Measurements from ENCODE around the gene MEGF9.

MEGF9 gene

DNA sequence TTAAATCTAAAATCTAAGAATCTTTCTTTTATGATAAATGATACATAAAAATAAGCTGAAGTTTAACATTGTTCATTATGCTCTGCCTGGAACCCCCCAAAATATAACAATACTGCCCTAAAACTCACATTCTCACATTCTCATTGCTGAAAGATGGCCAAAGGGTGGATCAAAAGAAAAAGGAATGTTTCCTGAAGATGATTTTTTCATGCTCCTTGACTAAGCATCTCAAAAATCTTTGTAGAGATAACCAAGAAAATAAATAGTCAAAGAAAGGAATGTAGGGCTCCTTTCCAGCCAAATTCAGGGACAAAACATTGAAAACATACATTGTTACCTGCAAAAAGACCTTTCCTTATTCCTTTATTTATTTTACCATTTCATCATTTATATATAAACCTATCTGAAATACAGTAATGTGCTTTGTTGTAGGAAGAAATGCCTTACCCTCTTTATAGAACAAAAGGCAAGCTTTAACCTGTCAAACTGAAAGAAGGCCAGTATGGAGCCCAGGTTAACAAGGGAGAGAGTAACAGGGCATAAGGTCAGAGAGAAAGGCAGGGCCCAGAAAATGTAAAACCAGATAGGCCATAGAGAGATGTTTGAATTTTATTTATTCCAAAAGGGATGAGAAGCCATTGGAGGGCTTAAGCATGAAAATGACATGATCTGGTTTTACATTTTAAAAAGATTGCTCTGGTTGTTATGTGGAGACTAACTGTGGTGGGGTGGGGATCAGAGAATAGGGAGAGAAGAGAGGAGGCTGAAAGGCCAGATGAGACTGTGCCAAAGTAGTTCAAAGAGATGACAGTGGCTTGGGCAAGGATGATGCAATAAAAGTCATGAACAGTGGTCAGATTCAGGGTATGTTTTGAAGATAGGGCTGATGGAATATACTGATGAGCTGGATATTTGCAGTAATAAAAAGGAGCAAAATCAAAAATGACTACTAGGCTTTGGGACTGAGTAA is 97.0 kb downstream of the MEGF9 start:
- no peak for DNase-seq

DNA sequence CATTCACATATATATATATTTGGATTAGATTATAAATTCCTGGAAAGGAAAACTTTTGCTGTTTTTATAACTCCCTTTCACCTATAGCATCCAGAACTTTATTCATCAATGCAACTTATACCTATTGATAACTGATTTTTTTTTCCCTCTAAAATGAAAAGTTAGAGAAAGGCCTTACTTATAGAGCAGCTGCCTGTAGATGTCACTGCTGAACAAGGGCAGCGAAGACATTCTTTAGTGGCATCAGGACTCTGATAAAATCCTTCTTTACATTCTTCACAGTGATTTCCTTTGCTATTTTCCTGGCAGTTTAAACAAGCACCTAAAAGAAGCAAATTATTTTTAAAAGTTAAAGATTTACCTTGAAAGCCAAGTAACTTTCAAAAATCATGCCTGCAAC is 102.1 kb downstream of the MEGF9 start:
- DNase-seq: no peak

- no peak for DNase-seq
Observed at GRCh38 chr9:120611690-120612068, 102.6 kb downstream of the MEGF9 start.

DNA sequence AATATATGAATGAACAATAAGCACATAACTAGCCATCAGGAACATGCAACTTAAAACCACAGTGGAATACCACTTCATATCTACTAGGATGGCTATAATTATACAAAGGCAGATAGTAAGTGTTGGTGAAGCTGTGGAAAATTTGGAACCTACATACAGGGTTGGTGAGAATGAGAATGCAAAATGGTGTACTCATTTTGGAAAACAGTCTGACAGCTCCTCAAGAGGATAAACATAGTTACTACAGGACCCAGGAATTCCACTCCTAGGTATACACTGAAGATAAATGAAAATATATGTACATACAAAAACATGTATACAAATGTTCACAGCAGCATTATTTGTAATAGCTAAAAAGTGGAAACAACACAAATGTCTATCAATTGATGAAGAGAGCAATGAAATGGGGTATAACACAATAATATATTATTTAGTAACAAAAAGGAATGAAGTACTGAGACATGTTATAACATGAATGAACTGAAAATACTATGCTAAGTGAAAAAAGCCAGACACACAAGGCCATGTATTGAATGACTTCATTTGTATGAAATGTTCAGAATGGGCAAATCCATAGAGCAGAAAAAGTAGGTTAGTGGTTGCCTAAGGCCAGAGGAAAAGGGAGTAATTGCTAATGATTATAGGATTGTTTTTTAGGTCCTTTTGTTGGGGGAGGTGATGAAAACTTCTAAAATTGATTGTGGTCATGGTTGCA is 103.1 kb downstream of the MEGF9 start:
- DNase-seq: no peak

GRCh38 chr9:120609636-120610035 is 104.6 kb downstream of the MEGF9 start:
- no peak for DNase-seq

DNA sequence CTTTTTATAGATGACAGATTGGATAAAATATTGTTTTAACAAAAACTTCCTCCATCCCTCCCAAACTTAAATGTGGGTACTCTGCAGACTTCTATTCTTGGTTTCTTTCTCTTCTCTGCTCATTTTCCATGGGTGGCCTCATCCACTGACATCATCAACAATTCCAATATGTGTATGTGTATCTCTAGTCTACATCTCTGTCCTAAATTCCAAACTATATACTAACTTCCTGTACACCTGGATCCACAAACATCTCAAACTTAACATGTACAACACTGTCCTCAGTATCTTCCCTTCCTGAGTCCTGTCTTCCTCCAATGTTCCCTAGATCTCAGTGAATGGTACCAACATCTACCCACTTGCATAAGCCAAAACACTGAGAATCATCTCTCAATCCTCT is 105.8 kb downstream of the MEGF9 start:
- no peak for DNase-seq

DNA sequence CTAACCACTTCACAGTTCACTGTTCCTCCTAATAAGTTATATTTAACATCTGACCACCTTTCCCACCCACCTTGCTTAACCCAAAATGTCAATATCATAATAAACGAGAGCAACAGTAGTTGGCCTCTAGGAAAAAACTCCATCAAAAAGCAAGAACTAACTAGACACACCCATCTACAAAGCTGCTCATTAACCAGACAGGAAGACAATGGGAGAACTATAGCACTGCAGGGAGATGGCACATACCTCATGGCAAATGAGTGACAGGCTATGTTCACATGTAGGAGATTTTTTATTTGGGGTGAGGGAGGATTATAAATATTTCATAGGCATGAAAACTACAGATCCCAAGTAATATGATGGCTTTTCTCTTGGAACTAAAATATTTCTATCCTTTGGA is 110.7 kb downstream of the MEGF9 start:
- DNase-seq: no peak

DNA sequence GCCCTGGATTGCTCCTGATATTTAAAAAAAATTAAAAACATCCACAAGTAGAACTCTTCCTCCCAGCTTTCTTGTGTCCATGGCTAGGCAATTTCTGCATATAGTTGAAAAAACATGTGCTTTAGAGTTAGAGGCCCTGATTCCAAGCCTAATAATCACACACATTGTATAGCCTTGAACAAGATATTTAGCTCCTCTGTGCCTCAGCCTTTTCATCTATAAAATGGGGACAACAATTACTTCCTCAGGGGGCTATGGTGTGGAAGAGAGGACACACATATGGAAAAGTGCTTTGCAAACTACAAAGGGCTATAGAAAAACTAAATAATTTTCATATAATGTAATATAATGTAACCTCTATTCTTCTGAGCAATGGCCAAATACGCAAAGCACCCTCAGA is 111.3 kb downstream of the MEGF9 start:
- no peak for DNase-seq

DNA sequence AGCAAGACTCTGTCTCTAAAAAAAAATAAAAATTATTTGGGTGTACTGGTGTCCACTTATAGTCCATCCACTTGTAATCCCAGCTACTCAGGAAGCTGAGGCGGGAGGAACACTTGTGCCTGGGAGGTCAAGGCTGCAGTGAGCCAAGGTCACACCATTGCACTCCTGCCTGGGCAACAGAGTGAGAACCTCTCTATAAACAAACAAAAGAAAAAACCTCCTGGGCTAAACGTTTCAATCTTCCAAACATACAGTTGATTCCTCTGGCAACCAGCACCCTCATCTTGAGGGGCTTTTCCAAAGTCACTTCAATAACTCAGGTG is 120.4 kb downstream of the MEGF9 start:
- no peak for DNase-seq

DNA sequence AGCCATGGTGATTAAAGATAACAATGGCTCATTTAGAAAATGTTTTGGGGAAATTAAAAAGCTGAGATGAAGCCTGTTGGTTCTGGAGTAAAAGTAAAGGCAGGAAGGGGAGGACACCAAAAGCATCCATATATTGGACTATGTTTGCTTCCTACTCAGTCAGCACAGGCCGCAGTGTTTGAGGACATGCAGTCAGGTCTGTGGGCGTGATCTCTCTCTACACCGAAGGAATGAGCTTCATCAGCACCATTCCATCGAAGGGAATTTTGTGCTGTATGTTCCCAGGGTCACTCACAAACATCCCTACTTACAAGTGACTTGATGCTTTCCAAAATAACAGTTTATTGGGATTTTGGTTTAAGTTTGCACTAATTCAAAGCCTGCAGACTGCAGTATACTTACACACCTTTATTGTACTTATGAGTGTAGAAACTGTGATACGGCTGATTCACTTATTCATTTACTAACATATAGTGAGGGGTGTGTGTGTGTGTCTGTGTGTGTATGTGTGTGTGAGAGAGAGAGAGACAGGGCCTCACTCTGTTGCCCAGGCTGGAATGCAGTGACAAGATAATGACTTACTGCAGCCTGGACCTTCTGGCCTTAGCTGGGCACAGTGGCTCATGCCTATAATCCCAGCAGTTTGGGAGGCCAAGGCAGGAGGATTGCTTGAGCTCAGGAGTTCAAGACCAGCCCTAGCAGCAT is 120.9 kb downstream of the MEGF9 start:
- DNase-seq: no peak

DNA sequence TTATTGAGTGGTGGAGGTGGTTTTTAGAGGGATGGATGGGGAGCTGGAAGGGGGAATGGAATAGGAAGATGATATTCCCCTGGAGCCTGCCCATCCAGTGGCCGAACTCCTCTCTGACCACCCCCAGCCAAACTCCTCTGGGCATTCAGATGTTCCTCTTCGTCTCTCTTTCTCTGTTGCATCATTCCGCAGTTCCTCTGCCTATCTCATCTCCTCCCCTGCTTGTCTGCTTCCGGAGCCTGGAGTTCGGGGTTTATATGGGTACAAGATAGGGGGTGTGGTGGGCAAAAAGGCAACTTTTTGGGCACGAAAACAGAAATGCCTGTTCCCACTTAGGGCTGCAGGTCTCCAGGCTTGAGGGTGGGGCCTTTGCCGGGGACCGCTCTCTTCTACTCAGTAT is 122.1 kb downstream of the MEGF9 start:
- no peak for DNase-seq

- DNase-seq: no peak
Observed at GRCh38 chr9:120587328-120587727, 126.9 kb downstream of the MEGF9 start.

DNA sequence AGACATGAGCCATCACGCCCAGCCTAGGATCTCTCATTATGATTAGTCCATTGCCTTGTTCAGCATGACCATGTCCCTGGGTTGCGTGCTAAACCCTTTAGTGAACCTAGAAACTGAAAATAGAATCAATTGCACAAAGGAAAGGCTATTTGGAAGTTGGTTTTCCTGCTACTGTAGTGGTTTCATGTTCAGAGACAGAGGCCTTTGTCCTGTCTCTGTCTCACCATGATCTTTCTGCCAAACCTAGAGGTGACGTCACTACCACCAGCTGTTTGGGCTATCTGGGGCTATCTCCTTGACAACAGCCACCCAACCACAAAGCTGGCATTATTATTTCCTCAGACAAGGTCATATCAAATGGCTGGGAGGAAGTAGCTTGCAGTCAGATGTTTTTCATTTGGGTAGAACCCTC is 130.3 kb downstream of the MEGF9 start:
- peak; percentile 65 for DNase-seq

DNA sequence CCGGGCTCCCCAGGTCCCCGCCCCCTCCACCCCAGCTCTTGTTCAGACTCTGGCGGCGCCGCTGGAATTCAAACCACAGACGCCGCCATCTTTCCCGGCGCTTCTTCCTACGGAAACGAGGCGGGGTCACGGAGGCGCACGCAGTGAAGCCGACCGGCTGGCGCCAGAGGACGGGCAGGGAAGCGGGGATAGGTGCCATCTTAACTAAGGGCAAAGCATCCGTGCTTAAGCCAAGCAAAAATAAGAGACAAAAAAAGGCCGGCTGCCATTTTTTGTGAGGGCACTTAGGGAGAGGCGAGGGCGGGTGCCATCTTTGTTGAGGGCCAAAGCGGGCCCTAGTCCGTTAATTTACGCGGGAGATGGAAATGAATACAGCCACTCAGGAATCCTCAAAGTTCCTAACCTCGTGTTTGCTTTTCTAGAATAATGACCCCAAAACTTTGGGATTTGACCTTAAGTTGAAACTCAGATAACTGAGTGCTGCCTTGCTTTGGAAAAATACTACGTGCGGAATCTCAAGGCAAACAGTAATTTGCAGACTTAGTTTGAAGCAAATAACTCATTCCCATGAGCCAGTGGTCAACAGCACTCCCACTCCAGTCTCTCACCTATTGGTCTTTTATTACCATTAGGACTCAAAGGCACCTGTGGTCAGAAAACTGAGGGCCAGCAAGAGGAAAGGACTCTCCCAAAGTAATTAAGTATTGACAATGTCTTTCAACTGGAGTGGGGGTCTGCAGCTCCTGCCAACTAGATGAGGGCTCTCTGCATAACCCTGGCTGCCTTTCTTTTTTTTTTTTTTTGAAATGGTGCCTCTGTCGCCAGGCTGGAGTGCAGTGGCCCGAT is 134.0 kb downstream of the MEGF9 start, which contains the start of gene CDK5RAP2:
CDK5RAP2 (minus strand) TSS at position 117 of the 846 bp plus-strand sequence. CDS start 189 bp downstream, outside the sequence.
- DNase-seq: peak; percentile 98

GRCh38 chr9:120579139-120580050 is 134.9 kb downstream of the MEGF9 start:
- DNase-seq: no peak

GRCh38 chr9:120574473-120574872 is 139.8 kb downstream of the MEGF9 start:
- no peak for DNase-seq

DNA sequence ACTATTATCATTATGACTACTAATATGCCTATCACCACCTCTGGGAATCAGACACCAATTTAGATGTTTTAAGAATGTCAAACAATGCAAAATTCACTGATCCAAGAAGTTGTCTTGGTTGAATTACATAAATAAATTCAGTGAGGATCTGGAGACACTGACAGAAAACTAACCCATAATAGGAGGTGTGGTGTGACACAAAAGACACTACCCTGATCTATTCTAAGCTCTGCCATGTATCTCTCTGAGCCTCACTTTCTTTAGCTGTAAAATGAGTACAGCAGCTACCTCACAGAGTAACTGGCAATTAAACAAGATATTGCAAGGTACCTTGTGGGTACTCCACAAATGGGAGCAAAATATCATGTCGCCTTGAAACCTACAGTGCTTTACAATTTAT is 141.8 kb downstream of the MEGF9 start:
- DNase-seq: no peak

GRCh38 chr9:120571443-120572257 is 142.6 kb downstream of the MEGF9 start:
- DNase-seq: no peak

- DNase-seq: no peak
Observed at GRCh38 chr9:120570296-120570695, 144.0 kb downstream of the MEGF9 start.

- no peak for DNase-seq
Observed at GRCh38 chr9:120569556-120569955, 144.7 kb downstream of the MEGF9 start.

DNA sequence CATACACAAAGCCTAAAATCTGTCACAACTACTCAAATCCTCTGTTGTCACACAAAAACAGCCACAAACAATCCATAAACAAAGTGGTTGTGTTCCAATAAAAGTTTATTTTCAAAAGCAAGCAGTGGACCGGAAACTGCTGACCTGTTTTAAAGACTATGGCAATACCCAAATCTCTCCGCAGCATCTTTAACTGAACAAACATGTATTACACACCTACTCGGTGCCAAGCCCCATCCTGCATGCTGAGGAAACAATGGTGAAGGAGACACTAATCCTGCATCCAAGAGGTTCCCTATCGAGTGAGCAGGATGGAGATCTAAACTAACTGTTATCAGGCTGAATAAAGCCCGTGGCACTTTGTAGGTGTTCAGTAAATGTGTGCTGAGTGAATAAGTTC is 145.5 kb downstream of the MEGF9 start:
- no peak for DNase-seq

Data from NCI-H1092 treated with DMSO at 0.1 percent for 48 hours (cell line).